LNCaP clone FGC (cell line): Measurements from ENCODE around the gene DNTT.

Source experiments
- DNase-seq: peaks from one replicate; pipeline ENCODE4 v3.0.0-alpha.2; 2011; ENCODE audit warnings: low read depth
- H3K4me3 ChIP-seq: 2 replicates; pipeline ENCODE4 v1.5.1; 2011; ENCODE audit warnings: mild to moderate bottlenecking, low read depth, low read length, control low read depth
- TF ChIP-seq, protein P1 (sequence below): IDR thresholded peaks from 2 replicates; pipeline ENCODE4 v1.5.1; 2012; ENCODE audit warnings: mild to moderate bottlenecking; ENCODE audit not compliant: control insufficient read depth, insufficient read depth; ENCODE audit errors: extremely low read depth

DNTT gene

DNA sequence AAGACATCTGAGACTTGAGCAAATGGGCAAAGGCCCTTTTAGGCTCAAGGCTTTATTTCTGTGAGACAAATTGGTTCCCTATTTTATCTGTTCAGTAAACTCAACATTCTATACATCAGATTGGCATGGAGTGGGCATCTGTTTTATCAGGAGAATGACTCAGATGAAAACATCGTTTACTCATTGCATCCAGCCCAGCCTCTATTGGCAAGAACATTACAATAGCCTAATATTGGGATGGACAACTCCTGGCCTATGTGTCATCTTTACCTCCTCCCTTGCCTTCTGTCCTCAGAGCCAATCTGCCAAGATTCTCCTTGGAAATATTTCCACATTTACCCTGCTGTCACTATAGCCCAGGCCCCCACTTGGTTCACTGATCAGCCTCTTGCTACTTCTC is 27.4 kb upstream of the DNTT start:
- TF ChIP-seq, protein P1, sequence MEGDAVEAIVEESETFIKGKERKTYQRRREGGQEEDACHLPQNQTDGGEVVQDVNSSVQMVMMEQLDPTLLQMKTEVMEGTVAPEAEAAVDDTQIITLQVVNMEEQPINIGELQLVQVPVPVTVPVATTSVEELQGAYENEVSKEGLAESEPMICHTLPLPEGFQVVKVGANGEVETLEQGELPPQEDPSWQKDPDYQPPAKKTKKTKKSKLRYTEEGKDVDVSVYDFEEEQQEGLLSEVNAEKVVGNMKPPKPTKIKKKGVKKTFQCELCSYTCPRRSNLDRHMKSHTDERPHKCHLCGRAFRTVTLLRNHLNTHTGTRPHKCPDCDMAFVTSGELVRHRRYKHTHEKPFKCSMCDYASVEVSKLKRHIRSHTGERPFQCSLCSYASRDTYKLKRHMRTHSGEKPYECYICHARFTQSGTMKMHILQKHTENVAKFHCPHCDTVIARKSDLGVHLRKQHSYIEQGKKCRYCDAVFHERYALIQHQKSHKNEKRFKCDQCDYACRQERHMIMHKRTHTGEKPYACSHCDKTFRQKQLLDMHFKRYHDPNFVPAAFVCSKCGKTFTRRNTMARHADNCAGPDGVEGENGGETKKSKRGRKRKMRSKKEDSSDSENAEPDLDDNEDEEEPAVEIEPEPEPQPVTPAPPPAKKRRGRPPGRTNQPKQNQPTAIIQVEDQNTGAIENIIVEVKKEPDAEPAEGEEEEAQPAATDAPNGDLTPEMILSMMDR: no peak
- DNase-seq: no peak
- H3K4me3 ChIP-seq: no peak overlapping the region

DNA sequence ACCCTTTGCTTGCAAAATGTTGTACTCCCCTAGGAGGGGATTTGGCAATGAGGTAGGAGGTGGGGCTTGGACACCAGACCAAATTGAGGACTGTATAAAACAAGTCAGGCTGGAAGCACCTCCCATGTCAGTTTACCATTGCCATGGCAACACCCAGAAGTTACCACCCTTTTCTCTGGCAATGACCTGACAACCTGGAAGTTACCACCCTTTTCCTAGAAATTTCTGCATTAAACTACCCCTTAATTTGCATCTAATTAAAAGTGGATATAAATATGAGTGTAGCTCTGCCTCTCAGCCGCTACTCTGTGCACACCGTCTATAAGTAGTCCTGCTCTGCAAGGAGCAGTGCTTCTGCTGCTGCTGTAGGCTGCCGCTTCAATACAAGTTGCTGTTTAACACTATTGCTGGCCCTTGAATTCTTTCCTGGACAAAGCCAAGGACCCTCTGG is 25.0 kb upstream of the DNTT start:
- TF ChIP-seq, protein P1: no peak
- no peak for DNase-seq
- no peak overlapping the region for H3K4me3 ChIP-seq

DNA sequence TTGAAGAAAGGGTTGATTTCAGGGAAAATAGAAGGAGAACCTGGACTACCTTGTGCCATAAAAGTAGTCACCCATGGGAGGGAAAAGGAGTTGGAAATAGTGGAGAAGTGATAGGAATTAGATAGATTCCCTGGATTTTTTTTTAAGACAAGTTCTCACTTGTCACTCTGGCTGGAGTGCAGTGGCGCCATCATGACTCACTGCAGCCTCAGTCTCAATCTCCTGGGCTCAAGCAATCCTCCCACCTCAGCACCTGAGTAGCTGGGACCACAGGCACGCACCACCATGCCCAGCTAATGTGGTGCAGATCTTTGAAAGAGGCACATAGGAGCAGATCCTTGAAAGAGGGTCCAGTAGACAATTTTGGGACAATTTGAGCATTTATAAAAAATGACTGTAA is 23.4 kb upstream of the DNTT start:
- TF ChIP-seq, protein P1: no peak
- no peak overlapping the region for H3K4me3 ChIP-seq
- DNase-seq: no peak

DNA sequence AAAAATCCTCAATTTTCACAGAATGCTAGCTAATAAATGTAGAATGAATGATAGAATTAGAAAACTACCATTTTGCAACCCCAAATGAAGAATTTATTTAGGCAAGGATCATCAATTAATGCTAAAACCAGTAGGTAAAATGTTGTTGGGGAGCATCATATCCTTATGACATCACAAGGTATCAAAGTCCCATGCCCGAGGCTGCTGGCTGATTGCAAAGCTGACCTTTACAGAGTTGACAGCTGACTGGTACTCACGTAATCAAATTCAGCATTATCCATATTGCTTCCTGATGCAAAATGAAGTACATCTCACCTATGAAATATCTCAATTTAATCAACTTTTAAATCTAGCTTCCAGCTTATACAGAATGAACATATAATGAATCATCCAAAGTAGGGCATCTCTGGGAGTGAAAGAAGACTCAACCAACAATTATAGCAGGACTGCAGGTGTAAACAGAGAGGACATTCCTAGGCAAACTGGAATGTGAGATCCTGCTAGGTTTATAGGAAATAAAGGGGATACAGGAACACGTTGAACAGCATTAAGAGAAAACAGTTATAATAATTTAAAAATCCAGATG is 22.7 kb upstream of the DNTT start:
- no peak for DNase-seq
- H3K4me3 ChIP-seq: no peak overlapping the region

DNA sequence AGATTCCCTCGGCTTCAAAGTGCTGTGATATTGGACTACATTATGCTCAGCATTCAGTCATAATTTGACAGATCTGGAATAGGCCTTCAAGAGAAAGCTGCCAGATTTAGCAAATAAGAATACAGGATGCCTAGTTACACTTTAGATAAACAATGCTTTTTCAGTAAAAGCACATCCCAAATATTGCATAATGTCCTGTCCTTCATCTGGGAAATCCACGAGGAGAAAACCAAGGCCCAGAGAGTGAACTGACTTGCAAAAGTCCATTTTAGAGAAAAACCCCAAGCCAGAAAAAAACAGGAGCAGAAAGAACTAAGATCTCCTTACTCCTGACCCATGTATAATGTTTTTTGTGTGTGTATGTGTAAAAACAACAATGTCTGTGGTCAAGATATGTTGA is 20.9 kb upstream of the DNTT start:
- TF ChIP-seq, protein P1: no peak
- DNase-seq: no peak
- no peak overlapping the region for H3K4me3 ChIP-seq

More for the DNA sequence above, 22.7 kb upstream of the DNTT start:
- TF ChIP-seq, protein P1: no peak

DNA sequence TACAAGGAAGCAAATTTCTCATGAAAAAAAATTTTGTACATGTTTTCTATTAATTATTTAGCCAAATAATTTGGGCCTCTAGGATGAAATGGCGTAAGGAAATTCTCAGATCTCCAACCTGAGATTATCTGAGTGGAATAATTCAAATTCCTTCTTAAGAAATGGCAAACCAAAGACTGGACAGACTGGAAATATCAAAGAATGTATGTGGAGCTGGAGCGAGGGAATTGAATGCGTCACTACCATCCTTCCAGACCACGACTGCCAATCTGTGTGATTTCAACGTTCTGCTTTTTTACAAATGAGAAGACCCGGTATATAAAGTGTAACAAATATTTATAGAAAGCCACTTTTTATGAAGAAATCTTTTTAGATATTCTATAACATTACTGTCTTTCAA is 20.5 kb upstream of the DNTT start:
- H3K4me3 ChIP-seq: no peak overlapping the region
- no peak for DNase-seq

More for the DNA sequence above, 20.5 kb upstream of the DNTT start:
- TF ChIP-seq, protein P1: no peak
